T follicular helper cell (primary cell): ENCODE data around the gene HLCS.

Source experiments
- DNase-seq: peaks from one replicate; pipeline ENCODE4 v3.0.0-alpha.2; 2020; ENCODE audit warnings: low read depth

Gene HLCS

GRCh38 chr21:36747041-36747814 is 219.2 kb downstream of the HLCS start:
- DNase-seq, result no peak

DNA sequence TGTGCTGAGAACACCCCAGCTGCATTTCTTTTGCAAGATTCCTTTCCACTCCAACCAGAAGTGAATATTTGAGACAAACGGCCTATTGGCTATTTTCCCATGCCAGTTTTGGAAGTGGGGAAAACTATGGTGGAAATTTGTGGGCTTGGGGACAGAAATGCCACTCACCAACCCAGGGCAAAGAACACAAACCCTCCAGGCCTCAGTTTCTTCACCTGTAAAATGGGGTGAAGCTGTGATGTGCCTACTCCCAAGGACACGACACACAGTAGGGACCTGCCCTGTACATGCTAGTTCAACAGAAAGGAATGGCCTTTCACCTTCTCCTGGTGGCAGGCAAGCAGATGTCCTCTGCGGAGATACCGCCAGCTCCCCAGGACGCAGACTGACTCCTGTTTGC is 221.0 kb downstream of the HLCS start:
- DNase-seq, result no peak

GRCh38 chr21:36744560-36745231 is 221.8 kb downstream of the HLCS start:
- no peak for DNase-seq

- DNase-seq, result no peak
These were observed 222.3 kb downstream of the HLCS start for GRCh38 chr21:36744190-36744559.

DNA sequence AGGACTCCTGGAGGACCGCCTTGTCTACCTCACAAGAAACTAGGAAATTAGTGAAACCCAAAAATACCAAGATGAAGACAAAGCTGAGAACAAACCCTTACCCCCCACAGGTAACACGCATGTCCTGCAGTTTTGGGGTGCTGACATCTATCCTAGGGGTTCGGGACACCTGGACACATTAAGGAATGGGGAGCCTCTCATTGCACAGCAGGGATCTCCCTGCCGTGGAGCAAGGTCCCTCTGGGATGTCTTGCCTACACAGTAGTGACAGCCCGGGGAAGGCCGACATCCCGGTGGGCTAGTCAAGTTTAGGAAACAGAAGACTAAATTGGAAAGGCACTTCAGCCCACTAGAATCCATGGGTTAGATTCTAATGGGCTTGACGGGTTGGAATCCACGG is 223.0 kb downstream of the HLCS start:
- DNase-seq, result no peak

- no peak for DNase-seq
These were observed 223.5 kb downstream of the HLCS start for GRCh38 chr21:36743008-36743407.

- DNase-seq, result no peak
These were observed 225.0 kb downstream of the HLCS start for GRCh38 chr21:36741506-36741905.

DNA sequence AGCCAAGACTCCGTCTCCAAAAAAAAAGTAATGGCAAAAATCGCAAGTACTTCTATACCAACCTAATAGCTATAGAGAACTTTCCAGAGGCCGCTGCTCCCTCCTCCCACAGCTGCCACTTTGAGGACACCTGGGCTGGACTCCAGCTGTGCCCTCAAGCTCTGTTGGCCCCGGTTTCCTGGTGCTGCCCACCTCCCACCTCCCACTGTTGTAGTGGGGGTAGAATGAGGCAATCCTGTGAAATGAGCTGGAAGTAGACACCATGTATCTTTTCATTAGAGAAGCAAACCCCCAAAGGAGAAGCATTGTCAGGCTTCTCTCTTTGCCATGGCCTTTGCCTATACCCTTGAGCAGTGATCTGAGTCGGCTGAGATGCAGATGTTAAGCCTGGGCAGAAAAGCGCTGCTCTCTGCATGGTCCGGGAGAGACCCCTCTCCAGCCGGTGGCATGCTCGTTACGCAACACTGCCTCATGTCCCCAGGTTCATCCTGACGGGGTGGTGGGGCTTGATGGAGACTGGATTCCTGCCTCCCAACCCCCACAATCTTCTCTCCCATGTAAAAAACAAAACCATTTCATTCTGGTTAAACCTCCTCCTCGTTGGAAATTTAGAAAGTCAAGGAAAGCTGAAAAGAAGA is 227.9 kb downstream of the HLCS start:
- no peak for DNase-seq

DNA sequence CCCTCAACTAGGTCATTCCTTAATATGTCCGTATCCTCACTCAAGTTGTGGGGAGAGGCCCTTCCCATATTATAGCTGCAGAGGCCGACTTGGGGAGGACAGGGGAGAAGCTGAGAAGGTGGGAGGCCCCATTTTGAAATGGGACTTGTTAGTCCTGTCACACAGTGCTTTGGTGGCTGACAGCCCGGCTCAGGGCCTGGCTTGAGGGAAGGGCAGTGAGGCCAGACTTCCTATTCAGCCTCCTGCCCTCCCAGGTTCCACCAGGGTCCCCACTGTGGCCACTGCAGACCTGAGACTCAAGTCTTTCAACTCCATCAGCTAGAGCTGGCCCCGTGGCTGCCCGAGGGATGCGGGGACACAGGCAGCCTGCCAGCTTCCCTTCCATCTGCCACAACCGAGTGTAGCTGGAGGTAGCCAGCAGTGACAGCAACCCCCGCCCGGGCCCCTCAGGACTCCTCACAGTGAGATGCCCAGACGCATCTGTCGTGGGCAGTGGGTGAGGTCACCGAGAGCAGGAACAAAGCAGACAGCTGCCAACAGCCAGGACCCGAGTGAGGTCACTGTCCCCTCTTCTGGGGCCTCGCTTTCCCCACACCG is 230.6 kb downstream of the HLCS start:
- no peak for DNase-seq

- no peak for DNase-seq
These were observed 231.3 kb downstream of the HLCS start for GRCh38 chr21:36735201-36735515.

- no peak for DNase-seq
These were observed 231.9 kb downstream of the HLCS start for GRCh38 chr21:36734367-36735200.

GRCh38 chr21:36733857-36734256 is 232.6 kb downstream of the HLCS start:
- no peak for DNase-seq

DNA sequence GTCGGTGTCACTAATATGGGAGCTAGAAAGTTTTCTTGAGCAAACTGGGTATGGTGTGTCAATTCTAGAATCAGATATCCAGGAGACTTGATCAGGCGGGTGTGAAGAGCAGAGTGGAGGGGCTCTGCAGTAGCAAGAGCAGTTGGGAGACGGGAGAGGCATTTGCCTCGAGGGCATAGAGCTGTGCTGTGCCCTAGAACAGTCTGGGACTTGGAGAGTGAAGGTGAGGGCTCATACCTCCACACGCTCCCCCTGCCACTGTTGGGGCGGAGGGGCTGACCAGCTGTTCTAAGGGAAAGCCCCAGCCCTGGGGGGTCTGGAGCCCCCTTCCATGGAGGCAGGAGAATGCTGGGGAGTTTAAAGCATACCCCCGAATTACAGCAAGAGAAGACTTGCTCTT is 233.7 kb downstream of the HLCS start:
- no peak for DNase-seq

- no peak for DNase-seq
These were observed 234.3 kb downstream of the HLCS start for GRCh38 chr21:36732217-36732616.

DNA sequence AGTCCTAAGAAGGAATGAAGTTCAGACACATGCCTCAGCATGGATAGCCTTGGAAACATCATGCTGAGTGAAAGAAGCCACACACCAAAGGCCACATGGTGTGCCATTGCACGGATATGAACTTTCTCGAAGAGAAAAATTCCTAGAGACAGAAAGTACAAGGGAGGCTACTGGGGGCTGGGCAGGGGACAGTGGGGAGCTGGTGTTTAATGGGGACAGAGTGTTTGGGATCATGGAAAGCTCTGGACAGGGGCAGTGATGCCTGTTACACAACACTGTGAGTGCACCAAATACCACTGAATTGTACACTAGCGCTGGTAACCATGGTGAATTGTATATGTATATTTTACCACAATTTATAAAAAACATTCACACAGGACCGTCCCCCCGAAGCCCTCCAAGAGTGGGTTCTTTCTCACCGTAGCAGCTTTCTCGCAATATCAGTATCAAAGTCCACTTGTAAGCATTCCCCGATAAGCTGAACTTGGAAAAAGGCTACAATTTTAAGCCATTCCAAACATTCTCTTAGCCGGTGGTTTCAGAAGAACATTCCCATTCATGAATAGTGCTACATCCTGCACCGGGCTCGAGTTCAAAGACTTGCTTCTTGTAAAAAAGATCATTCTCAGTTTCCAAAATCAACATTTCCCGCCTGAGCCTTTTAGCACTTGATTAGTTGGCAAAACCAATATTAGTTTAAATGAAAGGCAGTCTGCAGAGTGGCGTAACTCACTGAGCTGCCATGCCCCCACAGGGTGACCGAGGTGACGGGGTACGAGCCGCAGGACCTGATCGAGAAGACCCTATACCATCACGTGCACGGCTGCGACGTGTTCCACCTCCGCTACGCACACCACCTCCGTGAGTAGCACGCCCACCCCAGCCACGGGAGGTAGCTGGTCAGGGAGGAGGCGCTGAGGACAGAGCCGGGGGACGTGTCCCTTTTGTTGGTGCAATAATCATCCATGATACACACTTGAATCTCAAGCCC is 235.9 kb downstream of the HLCS start:
- no peak for DNase-seq

DNA sequence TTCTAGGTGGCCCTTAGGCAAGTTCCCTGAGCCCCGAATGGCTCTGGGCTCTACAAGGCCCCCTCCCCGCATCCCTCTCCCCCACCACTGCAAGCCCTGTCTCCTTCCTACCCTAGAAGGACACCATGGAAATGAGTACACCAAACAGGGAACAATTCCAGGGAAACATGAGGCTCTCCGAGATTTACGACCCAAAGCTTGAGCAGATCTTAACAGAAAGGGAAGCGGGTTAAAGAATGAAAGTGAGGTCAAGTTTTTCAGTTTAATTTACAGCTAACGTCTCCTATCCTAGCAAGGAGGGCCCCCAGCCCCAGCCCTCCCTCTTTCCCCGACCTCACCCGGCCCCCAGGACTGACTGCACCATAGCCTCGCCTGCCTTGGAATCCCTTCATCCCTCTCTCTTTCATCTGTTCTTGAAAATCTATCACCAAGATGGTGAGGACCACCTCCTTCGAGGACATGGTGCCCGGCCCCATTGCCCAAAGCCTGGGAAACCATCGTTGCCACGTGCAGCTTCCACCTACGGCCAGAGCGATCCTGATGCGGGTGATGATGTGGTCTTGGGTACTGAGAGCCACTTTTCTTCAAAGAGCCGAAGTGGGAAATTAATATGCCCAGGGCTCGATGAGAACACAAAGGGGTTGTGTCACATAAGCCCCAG is 237.0 kb downstream of the HLCS start:
- no peak for DNase-seq

DNA sequence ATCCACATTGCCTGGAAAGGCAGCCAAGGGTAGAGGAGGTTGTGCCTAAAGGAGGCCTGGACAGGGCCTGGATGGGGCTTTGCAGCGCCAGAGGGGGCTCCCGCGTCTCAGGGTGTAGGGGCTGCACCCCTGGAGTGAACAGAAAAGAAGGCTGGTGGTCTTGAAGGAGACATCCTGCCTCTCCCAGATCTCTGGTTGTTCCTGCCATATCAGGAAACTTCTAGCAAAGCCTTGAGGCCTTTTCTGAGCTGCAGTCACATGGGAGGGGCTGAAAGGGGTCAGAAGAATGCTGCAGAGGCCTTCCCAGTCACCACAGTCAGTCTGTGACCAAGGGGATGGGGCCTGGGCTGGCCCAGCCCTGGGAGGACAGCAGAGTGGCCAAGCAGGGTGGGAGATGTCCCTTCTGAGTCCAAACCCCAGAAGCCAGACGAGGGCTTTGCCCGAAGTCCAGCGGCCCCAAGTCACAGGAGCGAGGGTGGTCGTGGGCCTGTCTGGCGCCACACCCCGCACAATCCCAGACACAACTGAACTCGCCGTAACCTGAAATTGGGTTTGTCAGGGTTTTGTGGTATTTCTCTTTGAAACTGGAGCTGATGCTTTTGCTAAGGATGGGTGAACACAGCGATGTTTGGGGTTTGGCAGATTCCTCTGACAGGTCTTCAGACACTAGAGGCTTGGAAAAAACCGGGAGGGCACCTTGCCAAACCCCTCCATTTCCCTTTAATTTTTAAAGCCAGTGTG is 237.9 kb downstream of the HLCS start:
- DNase-seq, result no peak

DNA sequence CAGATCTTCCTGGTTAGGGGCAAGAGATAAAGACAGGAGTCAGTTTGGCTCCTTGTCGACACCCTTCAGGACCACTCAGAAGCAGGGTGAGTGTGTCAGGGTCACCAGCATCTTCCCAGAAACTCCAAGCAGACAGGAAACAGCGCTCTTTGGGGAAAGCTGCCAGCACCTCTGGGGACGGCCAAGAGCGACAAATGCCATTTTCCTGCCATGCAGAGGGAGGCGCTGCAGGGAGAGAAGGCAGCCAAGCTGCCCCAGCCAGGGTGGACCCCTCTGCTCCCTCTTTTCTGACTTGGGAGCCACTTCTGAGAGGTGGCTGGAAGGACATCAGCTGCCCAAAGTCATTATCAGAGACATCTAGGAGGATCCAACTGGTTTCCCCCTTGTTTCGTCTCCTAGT is 238.6 kb downstream of the HLCS start:
- DNase-seq, result no peak

GRCh38 chr21:36725793-36726386 is 240.6 kb downstream of the HLCS start:
- no peak for DNase-seq
